Astrocyte (in vitro differentiated cells and primary cell): ENCODE results near the gene EIF3K. TPM values are rescaled to one million over a fixed set of nuclear protein-coding genes. Genes with fewer than 3 reads are reported as not detected.

ENCODE experiments used
- DNase-seq: peaks from one replicate; pipeline ENCODE4 v3.0.0-alpha.2; 2010; ENCODE audit warnings: low read depth
- FAIRE-seq: peaks from 2 replicates; lab custom pipeline; 2011; peaks lifted over from hg19 to GRCh38; lab: Jason Lieb, UNC
- H2AFZ ChIP-seq: 2 replicates; pipeline ENCODE4 v1.6.0; 2012; ENCODE audit warnings: low read depth, low read length, inconsistent platforms
- H3K27ac ChIP-seq: 2 replicates; pipeline ENCODE4 v1.5.1; 2011; ENCODE audit warnings: low read depth, low read length, inconsistent platforms
- H3K27me3 ChIP-seq: 2 replicates; pipeline ENCODE4 v1.6.0; 2011; ENCODE audit warnings: low read length, inconsistent platforms; ENCODE audit not compliant: insufficient read depth
- H3K36me3 ChIP-seq: 2 replicates; pipeline ENCODE4 v1.5.1; 2011; ENCODE audit warnings: low read length, inconsistent platforms; ENCODE audit not compliant: insufficient read depth
- H3K4me1 ChIP-seq: 2 replicates; pipeline ENCODE4 v1.5.1; 2011; ENCODE audit warnings: low read length, inconsistent platforms; ENCODE audit not compliant: insufficient read depth
- H3K4me2 ChIP-seq: 2 replicates; pipeline ENCODE4 v1.6.0; 2012; ENCODE audit warnings: low read length, inconsistent platforms
- H3K4me3 ChIP-seq: 2 replicates; pipeline ENCODE4 v1.5.1; 2011; ENCODE audit warnings: low read depth, mild to moderate bottlenecking, low read length, inconsistent platforms; ENCODE audit not compliant: insufficient read depth
- H3K79me2 ChIP-seq: 2 replicates; pipeline ENCODE4 v1.6.0; 2012; ENCODE audit warnings: mild to moderate bottlenecking, low read length, inconsistent platforms; ENCODE audit not compliant: insufficient read depth
- H3K9ac ChIP-seq: 2 replicates; pipeline ENCODE4 v1.6.0; 2012; ENCODE audit warnings: mild to moderate bottlenecking, low read length, inconsistent platforms
- H3K9me3 ChIP-seq: 2 replicates; pipeline ENCODE4 v1.5.1; 2012; ENCODE audit warnings: low read depth, mild to moderate bottlenecking, low read length, inconsistent platforms; ENCODE audit not compliant: insufficient read depth
- H4K20me1 ChIP-seq: 2 replicates; pipeline ENCODE4 v1.6.0; 2012; ENCODE audit warnings: low read length, inconsistent platforms; ENCODE audit not compliant: insufficient read depth
- H3K27ac Mint-ChIP-seq: one replicate; pipeline ENCODE4 v1.8.0; 2021; ENCODE audit warnings: mild to moderate bottlenecking, mixed read lengths; ENCODE audit not compliant: unreplicated experiment
- H3K27me3 Mint-ChIP-seq: one replicate; pipeline ENCODE4 v1.8.0; 2021; ENCODE audit warnings: low read depth, mixed read lengths; ENCODE audit not compliant: unreplicated experiment
- H3K36me3 Mint-ChIP-seq: one replicate; pipeline ENCODE4 v1.8.0; 2021; ENCODE audit warnings: low read depth, mixed read lengths; ENCODE audit not compliant: unreplicated experiment
- H3K4me1 Mint-ChIP-seq: one replicate; pipeline ENCODE4 v1.8.0; 2021; ENCODE audit warnings: low read depth, mixed read lengths; ENCODE audit not compliant: unreplicated experiment
- H3K4me3 Mint-ChIP-seq: one replicate; pipeline ENCODE4 v1.8.0; 2021; ENCODE audit warnings: mild to moderate bottlenecking, moderate library complexity, mixed read lengths; ENCODE audit not compliant: unreplicated experiment
- H3K9me3 Mint-ChIP-seq: one replicate; pipeline ENCODE4 v1.8.0; 2021; ENCODE audit warnings: mild to moderate bottlenecking, mixed read lengths; ENCODE audit not compliant: unreplicated experiment
- CTCF ChIP-seq: IDR thresholded peaks from 2 replicates; pipeline ENCODE4 v1.5.1; 2011; ENCODE audit warnings: low read depth, mild to moderate bottlenecking, inconsistent platforms, low read length, moderate library complexity; ENCODE audit not compliant: insufficient read depth
- EZH2 ChIP-seq: IDR thresholded peaks from 2 replicates; pipeline ENCODE4 v1.6.1; 2012; ENCODE audit warnings: mild to moderate bottlenecking, low read length, inconsistent platforms; ENCODE audit not compliant: insufficient read depth
- total RNA-seq: library from RNA; stranded (reverse); gene quantifications from 2 replicates; pipeline ENCODE4 v1.2.1, GENCODE V29; 2021

The EIF3K gene
- total RNA-seq, 1 donor from 2014 or later, result 229 TPM

- Histone ChIP-seq H3K79me2 (peaks cover 98% of the 10 kb centered on the region), H4K20me1 (peaks cover 72% of the 10 kb centered on the region), H3K36me3 (peaks cover 3% of the 10 kb centered on the region), H3K4me3 (no peak overlapping the region), H3K9ac (peak overlapping the region; percentile 77), H3K9me3 (no peaks in the 10 kb centered on the region), H3K4me1 (peaks cover 87% of the 10 kb centered on the region), H3K4me2 (peak overlapping the region; percentile 70), H3K27me3 (no peaks in the 10 kb centered on the region), H2AFZ (no peak overlapping the region), H3K27ac (peak overlapping the region; percentile 86)
- DNase-seq, result no peak
- H3K9me3 Mint-ChIP-seq, result no peaks in the 10 kb centered on the region
- peak overlapping the region; percentile 34 for H3K4me3 Mint-ChIP-seq
- H3K36me3 Mint-ChIP-seq, result peaks cover 12% of the 10 kb centered on the region
- H3K27me3 Mint-ChIP-seq, result no peaks in the 10 kb centered on the region
- H3K4me1 Mint-ChIP-seq, result peaks cover 90% of the 10 kb centered on the region
- FAIRE-seq, result no peak
- TF ChIP-seq CTCF (no peak), EZH2 (no peak)
- peak overlapping the region; percentile 81 for H3K27ac Mint-ChIP-seq
Measured at GRCh38 chr19:38663957-38664502, 45.0 kb downstream of the EIF3K start.

GRCh38 chr19:38664503-38665211, 45.7 kb downstream of the EIF3K start:
- H3K9me3 ChIP-seq, result no peaks in the 10 kb centered on the region
- H3K9ac ChIP-seq, result peak overlapping the region; percentile 77
- no peak overlapping the region for H3K4me3 ChIP-seq
- H3K79me2 ChIP-seq, result peaks cover 98% of the 10 kb centered on the region
- H2AFZ ChIP-seq, result no peak overlapping the region
- H3K4me2 ChIP-seq, result peak overlapping the region; percentile 70
- peaks cover 90% of the 10 kb centered on the region for H3K4me1 Mint-ChIP-seq
- no peaks in the 10 kb centered on the region for H3K9me3 Mint-ChIP-seq
- peak overlapping the region; percentile 34 for H3K4me3 Mint-ChIP-seq
- H3K27ac Mint-ChIP-seq, result peak overlapping the region; percentile 99
- H3K36me3 ChIP-seq, result peaks cover 3% of the 10 kb centered on the region
- H3K4me1 ChIP-seq, result peaks cover 86% of the 10 kb centered on the region
- H3K27me3 Mint-ChIP-seq, result no peaks in the 10 kb centered on the region
- H3K27ac ChIP-seq, result peak overlapping the region; percentile 86
- H3K27me3 ChIP-seq, result no peaks in the 10 kb centered on the region
- FAIRE-seq, result no peak
- TF ChIP-seq EZH2 (no peak), CTCF (no peak)
- no peak for DNase-seq
- H3K36me3 Mint-ChIP-seq, result peaks cover 12% of the 10 kb centered on the region
- peaks cover 78% of the 10 kb centered on the region for H4K20me1 ChIP-seq
